K562 (cell line): Measurements from ENCODE around the gene ADCYAP1R1. TPM values are rescaled to one million over a fixed set of nuclear protein-coding genes. Genes with fewer than 3 reads are reported as not detected.

ENCODE experiments used
- ATAC-seq: fragments of 200-7000 bp; cut with Tn5 transposase; 3 replicates; pipeline ENCODE4 v1.9.1; 2020; ENCODE audit warnings: moderate library complexity
- BruUV-seq: library from RNA; stranded (reverse); fragments of 400-500 nt; replicated peaks from 2 replicates; lab custom pipeline; 2021; lab: Mats Ljungman, UMichigan
- CTCF ChIA-PET: fragments of 300-600 bp; formaldehyde crosslinking; extraction: SDS; loops from one replicate; lab custom pipeline; 2021; ENCODE audit warnings: low intra/inter-chr PET ratio; lab: Yijun Ruan, JAX
- POLR2A ChIA-PET: fragments of 300-600, 350-650 bp; sonication (Branson Sonifier 250); formaldehyde crosslinking; extraction: SDS; loops from one replicate; lab custom pipeline; 2021; ENCODE audit warnings: antibody characterized with exemption, inconsistent platforms; lab: Yijun Ruan, JAX
- DNase-seq, 4 experiments: peaks; one replicate each; pipeline versions ENCODE4 v3.0.0 to v3.0.0-alpha.2; 2011 to 2018; ENCODE audit warnings: low spot score in 3 of 4, mixed read lengths in 3 of 4; ENCODE audit errors: extremely low read depth in 1 of 4
- FAIRE-seq: peaks from 2 replicates; lab custom pipeline; 2011; peaks lifted over from hg19 to GRCh38; lab: Jason Lieb, UNC
- H2AFZ ChIP-seq: 2 replicates; pipeline ENCODE4 v1.6.0; 2011; ENCODE audit warnings: low read depth, low read length, control low read depth, inconsistent platforms
- H3K27ac ChIP-seq: fragments of 200-600 bp; 3 replicates; pipeline ENCODE4 v1.8.0; 2011; ENCODE audit warnings: low read depth, mild to moderate bottlenecking, control low read depth, inconsistent platforms, low read length, moderate library complexity, mixed read lengths; ENCODE audit errors: extremely low read depth
- H3K27me3 ChIP-seq, 2 experiments: fragments of 300-600 bp in 1 of 2; 2 replicates in 1 of 2; 3 replicates in 1 of 2; pipeline versions ENCODE4 v1.6.0 to v1.8.0; 2011; ENCODE audit warnings: inconsistent platforms in 2 of 2, low read length in 2 of 2, mild to moderate bottlenecking in 1 of 2, mixed read lengths in 1 of 2, moderate library complexity in 1 of 2; ENCODE audit not compliant: control insufficient read depth in 2 of 2, insufficient read depth in 2 of 2
- H3K36me3 ChIP-seq: fragments of 300-600 bp; 3 replicates; pipeline ENCODE4 v1.8.0; 2011; ENCODE audit warnings: mild to moderate bottlenecking, low read length, inconsistent platforms; ENCODE audit not compliant: control insufficient read depth, insufficient read depth
- H3K4me1 ChIP-seq, 2 experiments: fragments of 200-600 bp in 1 of 2; replicated peaks in 1 of 2; 2 replicates in 1 of 2; 3 replicates in 1 of 2; pipeline versions ENCODE4 v1.5.1 to v1.8.0; 2011; ENCODE audit warnings: inconsistent platforms in 2 of 2, low read length in 2 of 2, mild to moderate bottlenecking in 1 of 2, mixed read lengths in 1 of 2, moderate library complexity in 1 of 2; ENCODE audit not compliant: control insufficient read depth in 2 of 2, insufficient read depth in 2 of 2
- H3K4me2 ChIP-seq: 2 replicates; pipeline ENCODE4 v1.6.1; 2011; ENCODE audit warnings: low read length, control low read depth, inconsistent platforms, mixed read lengths; ENCODE audit not compliant: insufficient read depth
- H3K4me3 ChIP-seq: fragments of 200-600 bp; sonication (generic), shearing (Covaris generic); 2 replicates; pipeline ENCODE4 v1.5.1; 2016; ENCODE audit warnings: control low read depth, inconsistent platforms
- H3K79me2 ChIP-seq: fragments of 200-600 bp; 3 replicates; pipeline ENCODE4 v1.8.0; 2011; ENCODE audit warnings: low read length, inconsistent platforms; ENCODE audit not compliant: control insufficient read depth, insufficient read depth
- H3K9ac ChIP-seq, 2 experiments: 2 replicates each; pipeline versions ENCODE4 v1.6.0 to v1.6.1; 2011; ENCODE audit warnings: low read depth in 2 of 2, low read length in 2 of 2, control low read depth in 1 of 2, inconsistent platforms in 1 of 2, mild to moderate bottlenecking in 1 of 2, mixed read lengths in 1 of 2; ENCODE audit not compliant: insufficient read depth in 1 of 2
- H3K9me1 ChIP-seq: one replicate; pipeline ENCODE4 v1.6.0; 2011; ENCODE audit warnings: inconsistent platforms, mild to moderate bottlenecking, low read length, moderate library complexity; ENCODE audit not compliant: control insufficient read depth, insufficient read depth
- H3K9me3 ChIP-seq: replicated peaks from 2 replicates; pipeline ENCODE4 v1.5.1; 2011; ENCODE audit warnings: low read depth, low read length, inconsistent platforms; ENCODE audit not compliant: control insufficient read depth, insufficient read depth
- H4K20me1 ChIP-seq: replicated peaks from 2 replicates; pipeline ENCODE4 v1.6.1; 2011; ENCODE audit warnings: low read length, inconsistent platforms, mixed read lengths; ENCODE audit not compliant: control insufficient read depth, insufficient read depth
- FOS ChIP-seq: IDR thresholded peaks from 3 replicates; pipeline ENCODE4 v1.6.1; 2011; ENCODE audit not compliant: insufficient read length; ENCODE audit errors: extremely low read depth
- GATAD2B ChIP-seq: fragments of 450-650 bp; IDR thresholded peaks from 2 replicates; pipeline ENCODE4 v1.6.1; 2017; ENCODE audit warnings: mild to moderate bottlenecking, borderline replicate concordance
- JUN ChIP-seq, 2 experiments: sonication (generic) in 1 of 2; formaldehyde crosslinking in 1 of 2; IDR thresholded peaks; 2 replicates each; pipeline versions ENCODE4 v1.6.1 to v1.8.0; 2012 to 2022; ENCODE audit warnings: borderline replicate concordance in 2 of 2, mild to moderate bottlenecking in 2 of 2, improper control_type of control experiment in 1 of 2, low read depth in 1 of 2, low read length in 1 of 2, missing genetic modification reagents in 1 of 2
- PHB2 ChIP-seq: fragments of 450-650 bp; IDR thresholded peaks from 2 replicates; pipeline ENCODE4 v1.6.1; 2017; ENCODE audit warnings: low read depth
- RAD21 ChIP-seq, 2 experiments: fragments of 250-450 bp in 1 of 2; fragments of 450-650 bp in 1 of 2; sonication (Bioruptor Pico) in 1 of 2; formaldehyde crosslinking in 1 of 2; IDR thresholded peaks in 1 of 2; conservative IDR thresholded peaks in 1 of 2; 2 replicates each; pipeline versions ENCODE4 v1.4.0 to v1.8.0; 2020 to 2022; ENCODE audit warnings: mild to moderate bottlenecking in 2 of 2, moderate library complexity in 1 of 2
- RFX5 ChIP-seq: IDR thresholded peaks from 2 replicates; pipeline ENCODE4 v1.6.1; 2011; ENCODE audit warnings: low read depth, mild to moderate bottlenecking, improper control_type of control experiment, low read length
- TCF15 ChIP-seq: fragments of 250-450 bp; sonication (Bioruptor Pico); IDR thresholded peaks from 2 replicates; pipeline ENCODE4 v1.8.0; 2022; ENCODE audit warnings: moderate library complexity, mild to moderate bottlenecking, inconsistent platforms
- ZNF217 ChIP-seq: sonication (generic); formaldehyde crosslinking; IDR thresholded peaks from 2 replicates; pipeline ENCODE4 v1.8.0; 2022; ENCODE audit warnings: mild to moderate bottlenecking, missing genetic modification reagents
- ZNF589 ChIP-seq: fragments of 200-800 bp; sonication (Bioruptor generic); IDR thresholded peaks from 2 replicates; pipeline ENCODE4 v1.6.1; 2016; ENCODE audit warnings: low read depth, missing genetic modification characterization, missing compliant biosample characterization
- WGBS: fragments of 100-300 bp; shearing (Covaris generic); methylation state at CpG from one replicate; pipeline ENCODE4 v1.1.6; 2016; ENCODE audit warnings: low coverage, mixed read lengths; ENCODE audit not compliant: insufficient coverage; ENCODE audit errors: missing lambda C conversion rate; 5-methylcytosine and 5-hydroxymethylcytosine counted together
- in situ Hi-C: fragments of 300-500 bp; cut with MboI; formaldehyde crosslinking; loops from 4 replicates; pipeline ENCODE4 v1.15.0; 2018; ENCODE audit warnings: inconsistent platforms, mixed read lengths
- intact Hi-C: fragments of 100-400 bp; cut with micrococcal nuclease; formaldehyde crosslinking; loops from 2 replicates; pipeline ENCODE4 v1.14.2; 2022
- polyA plus RNA-seq, 8 experiments: library from polyadenylated mRNA; depleted of rRNA in 4 of 8; stranded (reverse) in 5 of 8; unstranded in 3 of 8; fragments of >200 nt; fragmentation: Nextera tagmentation in 2 of 8; fragmentation: Illumina TruSeq in 1 of 8; extraction: Ambion mirVana in 2 of 8; extraction: Trizol in 1 of 8; gene quantifications; 2 replicates each; pipeline versions ENCODE4 v1.2.1 to v1.2.3, GENCODE V29; 2011 to 2014; ENCODE audit warnings: inconsistent platforms in 1 of 8, missing spikeins in 1 of 8
- total RNA-seq, 7 experiments: library from RNA; depleted of rRNA in 6 of 7; stranded (reverse); fragments of >200 nt in 6 of 7; fragmentation: Illumina TruSeq in 2 of 7; extraction: Trizol in 2 of 7; gene quantifications; 2 replicates each; pipeline versions ENCODE4 v1.2.1 to v1.2.3, GENCODE V29; 2011 to 2021; ENCODE audit warnings: low replicate concordance in 1 of 7
- TF ChIP-seq, protein P1 (sequence below): sonication (generic); formaldehyde crosslinking; IDR thresholded peaks from 2 replicates; pipeline ENCODE4 v1.8.0; 2022; ENCODE audit warnings: missing genetic modification reagents, mild to moderate bottlenecking, borderline replicate concordance
- TF ChIP-seq, protein P2 (sequence below), 2 experiments: fragments of 450-650 bp; formaldehyde crosslinking in 1 of 2; IDR thresholded peaks; 2 replicates each; pipeline versions ENCODE4 v1.4.0 to v1.6.1; 2014 to 2020; ENCODE audit warnings: mild to moderate bottlenecking in 2 of 2, borderline replicate concordance in 1 of 2, low read depth in 1 of 2

Gene ADCYAP1R1
- total and polyA plus RNA-seq, 9 of the 15 experiments (the other 6 are each of a cell fraction or from before 2014, with no cell fraction given) = 0.03 to 0.07 TPM; not detected in 7

- TF ChIP-seq RAD21 (CRISPR knock-in tag; conservative IDR thresholded peaks at IDR 0.05 in 1 of 2, IDR thresholded peaks at IDR 0.05 in 1 of 2) (no peak), PHB2 (no peak), FOS (no peak)
These were observed 48.4 kb upstream of the ADCYAP1R1 start (continued) for GRCh38 chr7:31003721-31004120.

GRCh38 chr7:31004393-31004792, 47.7 kb upstream of the ADCYAP1R1 start:
- FAIRE-seq = no peak
- no peaks in the 10 kb centered on the region for H3K9me1 ChIP-seq
- CTCF ChIA-PET = no interaction called here
- TF ChIP-seq ZNF589 (CRISPR knock-in tag) (no peak), RFX5 (no peak), TCF15 (CRISPR knock-in tag) (no peak), JUN (IDR thresholded peaks at IDR 0.05; ENCODE audit: borderline replicate concordance, low read depth, low read length) (no peak), JUN (CRISPR knock-in tag; IDR thresholded peaks at IDR 0.05; ENCODE audit: borderline replicate concordance) (no peak), GATAD2B (no peak), ZNF217 (CRISPR knock-in tag) (no peak)
- TF ChIP-seq, protein P1, sequence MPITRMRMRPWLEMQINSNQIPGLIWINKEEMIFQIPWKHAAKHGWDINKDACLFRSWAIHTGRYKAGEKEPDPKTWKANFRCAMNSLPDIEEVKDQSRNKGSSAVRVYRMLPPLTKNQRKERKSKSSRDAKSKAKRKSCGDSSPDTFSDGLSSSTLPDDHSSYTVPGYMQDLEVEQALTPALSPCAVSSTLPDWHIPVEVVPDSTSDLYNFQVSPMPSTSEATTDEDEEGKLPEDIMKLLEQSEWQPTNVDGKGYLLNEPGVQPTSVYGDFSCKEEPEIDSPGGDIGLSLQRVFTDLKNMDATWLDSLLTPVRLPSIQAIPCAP = no peak
- TF ChIP-seq, protein P2, sequence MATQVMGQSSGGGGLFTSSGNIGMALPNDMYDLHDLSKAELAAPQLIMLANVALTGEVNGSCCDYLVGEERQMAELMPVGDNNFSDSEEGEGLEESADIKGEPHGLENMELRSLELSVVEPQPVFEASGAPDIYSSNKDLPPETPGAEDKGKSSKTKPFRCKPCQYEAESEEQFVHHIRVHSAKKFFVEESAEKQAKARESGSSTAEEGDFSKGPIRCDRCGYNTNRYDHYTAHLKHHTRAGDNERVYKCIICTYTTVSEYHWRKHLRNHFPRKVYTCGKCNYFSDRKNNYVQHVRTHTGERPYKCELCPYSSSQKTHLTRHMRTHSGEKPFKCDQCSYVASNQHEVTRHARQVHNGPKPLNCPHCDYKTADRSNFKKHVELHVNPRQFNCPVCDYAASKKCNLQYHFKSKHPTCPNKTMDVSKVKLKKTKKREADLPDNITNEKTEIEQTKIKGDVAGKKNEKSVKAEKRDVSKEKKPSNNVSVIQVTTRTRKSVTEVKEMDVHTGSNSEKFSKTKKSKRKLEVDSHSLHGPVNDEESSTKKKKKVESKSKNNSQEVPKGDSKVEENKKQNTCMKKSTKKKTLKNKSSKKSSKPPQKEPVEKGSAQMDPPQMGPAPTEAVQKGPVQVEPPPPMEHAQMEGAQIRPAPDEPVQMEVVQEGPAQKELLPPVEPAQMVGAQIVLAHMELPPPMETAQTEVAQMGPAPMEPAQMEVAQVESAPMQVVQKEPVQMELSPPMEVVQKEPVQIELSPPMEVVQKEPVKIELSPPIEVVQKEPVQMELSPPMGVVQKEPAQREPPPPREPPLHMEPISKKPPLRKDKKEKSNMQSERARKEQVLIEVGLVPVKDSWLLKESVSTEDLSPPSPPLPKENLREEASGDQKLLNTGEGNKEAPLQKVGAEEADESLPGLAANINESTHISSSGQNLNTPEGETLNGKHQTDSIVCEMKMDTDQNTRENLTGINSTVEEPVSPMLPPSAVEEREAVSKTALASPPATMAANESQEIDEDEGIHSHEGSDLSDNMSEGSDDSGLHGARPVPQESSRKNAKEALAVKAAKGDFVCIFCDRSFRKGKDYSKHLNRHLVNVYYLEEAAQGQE (IDR thresholded peaks at IDR 0.05; ENCODE audit: borderline replicate concordance) = no peak
- TF ChIP-seq, protein P2 (CRISPR knock-in tag; IDR thresholded peaks at IDR 0.05; ENCODE audit: low read depth) = no peak

More at GRCh38 chr7:31004393-31004792, 47.7 kb upstream of the ADCYAP1R1 start:
- no peaks in the 10 kb centered on the region for H3K4me1 ChIP-seq
- H3K9me3 ChIP-seq = no peaks in the 10 kb centered on the region
- ATAC-seq = no peak
- 0% methylated on average over 1 of the region's 1 CpG for WGBS
- H3K27ac ChIP-seq = no peak overlapping the region
- H3K4me3 ChIP-seq = no peak overlapping the region
- H3K27me3 ChIP-seq = peaks cover 14 to 51% of the 10 kb centered on the region in 2 experiments; a peak in 3 of 5 replicates
- no TSS peak for BruUV-seq
- DNase-seq = no peak
- H3K9ac ChIP-seq = no peak overlapping the region
- intact Hi-C loops = no loop called here
- no peaks in the 10 kb centered on the region for H4K20me1 ChIP-seq
- H3K4me2 ChIP-seq = no peak overlapping the region
- in situ Hi-C loops = no loop called here
- H2AFZ ChIP-seq = no peak overlapping the region
- H3K36me3 ChIP-seq = no peaks in the 10 kb centered on the region
- no peaks in the 10 kb centered on the region for H3K79me2 ChIP-seq
- POLR2A ChIA-PET = interaction anchor here (0.6 kb wide), 1 partner anchor 17 kb away, joined by 3 read pairs; no protein-coding TSS in a partner anchor
